Measurements from ENCODE around the gene MMP12.
"Not testable (repeated sequence)": the region's sequence is repeated elsewhere in the genome, so short reads cannot be mapped to it uniquely, and the experiment has no call there.

MMP12 gene

GRCh38 chr11:102874852-102875251 lies at the start of gene MMP12:
MMP12 (minus strand) TSS chr11:102874982; CDS start chr11:102874937, 45 bp downstream.
- Histone ChIP-seq H3K9me3 (no peaks in the 10 kb centered on the region), H3K4me1 (no peaks in the 10 kb centered on the region), H3K4me3 (no peak within 1 kb of the TSS), H3K36me3 (replicated peaks) (no peaks in the 10 kb centered on the region), H3K27me3 (ENCODE audit: low read depth) (no peaks in the 10 kb centered on the region)
- in situ Hi-C loops (cut with MboI; ENCODE audit: low sequenced_read_pairs), result no loop called here
- DNase-seq (ENCODE audit: low spot score in 2 of 2), result no peak

GRCh38 chr11:102921587-102922220 lies 46.9 kb upstream of the MMP12 start:
- DNase-seq (ENCODE audit: low spot score in 2 of 2), result no peak
- Histone ChIP-seq H3K9me3 (no peaks in the 10 kb centered on the region), H3K4me3 (no peak overlapping the region), H3K36me3 (replicated peaks) (no peaks in the 10 kb centered on the region), H3K4me1 (no peaks in the 10 kb centered on the region), H3K27me3 (ENCODE audit: low read depth) (peaks cover 4% of the 10 kb centered on the region; the same call in 1 of the 2 replicates)
- in situ Hi-C loops (cut with MboI; ENCODE audit: low sequenced_read_pairs), result no loop called here

GRCh38 chr11:102920118-102920684 lies 45.4 kb upstream of the MMP12 start:
- in situ Hi-C loops (cut with MboI; ENCODE audit: low sequenced_read_pairs), result no loop called here
- no peak overlapping the region for H3K4me3 ChIP-seq
- H3K27me3 ChIP-seq (ENCODE audit: low read depth), result peaks cover 9% of the 10 kb centered on the region; the same call in 1 of the 2 replicates
- H3K9me3 ChIP-seq, result no peaks in the 10 kb centered on the region
- H3K36me3 ChIP-seq (replicated peaks), result no peaks in the 10 kb centered on the region
- no peak for DNase-seq (ENCODE audit: low spot score in 2 of 2)
- H3K4me1 ChIP-seq, result no peaks in the 10 kb centered on the region

- no peak overlapping the region for H3K4me3 ChIP-seq
- H3K4me1 ChIP-seq, result no peaks in the 10 kb centered on the region; the same call in 1 of the 2 replicates
- in situ Hi-C loops (cut with MboI; ENCODE audit: low sequenced_read_pairs), result no loop called here
- no peaks in the 10 kb centered on the region for H3K36me3 ChIP-seq (replicated peaks)
- no peaks in the 10 kb centered on the region for H3K9me3 ChIP-seq
- no peak for DNase-seq (ENCODE audit: low spot score in 2 of 2)
- H3K27me3 ChIP-seq (ENCODE audit: low read depth), result 0 out of 2 replicates have a peak, but pooled peaks cover 5% of the 10 kb centered on the region
Observed at GRCh38 chr11:102915044-102915375, 40.2 kb upstream of the MMP12 start.

GRCh38 chr11:102914238-102915043 lies 39.7 kb upstream of the MMP12 start:
- H3K9me3 ChIP-seq, result no peaks in the 10 kb centered on the region
- 0 out of 2 replicates have a peak, but pooled peaks cover 5% of the 10 kb centered on the region for H3K27me3 ChIP-seq (ENCODE audit: low read depth)
- H3K4me1 ChIP-seq, result no peaks in the 10 kb centered on the region; the same call in 1 of the 2 replicates
- DNase-seq (ENCODE audit: low spot score in 2 of 2), result peak; percentile 10 to 29
- in situ Hi-C loops (cut with MboI; ENCODE audit: low sequenced_read_pairs), result no loop called here
- no peaks in the 10 kb centered on the region for H3K36me3 ChIP-seq (replicated peaks)
- H3K4me3 ChIP-seq, result no peak overlapping the region

- Histone ChIP-seq H3K4me3 (no peak overlapping the region), H3K4me1 (no peaks in the 10 kb centered on the region; the same call in 1 of the 2 replicates), H3K9me3 (no peaks in the 10 kb centered on the region), H3K27me3 (ENCODE audit: low read depth) (0 out of 2 replicates have a peak, but pooled peaks cover 5% of the 10 kb centered on the region), H3K36me3 (replicated peaks) (no peaks in the 10 kb centered on the region)
- DNase-seq (ENCODE audit: low spot score in 2 of 2), result no peak
- in situ Hi-C loops (cut with MboI; ENCODE audit: low sequenced_read_pairs), result no loop called here
Observed at GRCh38 chr11:102912482-102912830, 37.7 kb upstream of the MMP12 start.

GRCh38 chr11:102911758-102912481 lies 37.1 kb upstream of the MMP12 start:
- in situ Hi-C loops (cut with MboI; ENCODE audit: low sequenced_read_pairs), result no loop called here
- H3K9me3 ChIP-seq, result no peaks in the 10 kb centered on the region
- no peaks in the 10 kb centered on the region; the same call in 1 of the 2 replicates for H3K4me1 ChIP-seq
- DNase-seq (ENCODE audit: low spot score in 2 of 2), result peak; percentile 24 to 25
- H3K27me3 ChIP-seq (ENCODE audit: low read depth), result 0 out of 2 replicates have a peak, but pooled peaks cover 5% of the 10 kb centered on the region
- H3K4me3 ChIP-seq, result no peak overlapping the region
- no peaks in the 10 kb centered on the region for H3K36me3 ChIP-seq (replicated peaks)

- in situ Hi-C loops (cut with MboI; ENCODE audit: low sequenced_read_pairs); H3K36me3 ChIP-seq (replicated peaks); H3K4me1 ChIP-seq; DNase-seq (ENCODE audit: low spot score in 2 of 2); H3K9me3 ChIP-seq; H3K4me3 ChIP-seq; H3K27me3 ChIP-seq (ENCODE audit: low read depth): not testable (repeated sequence)
Observed at GRCh38 chr11:102905848-102906247, 31.1 kb upstream of the MMP12 start.

- H3K27me3 ChIP-seq (ENCODE audit: low read depth); H3K4me3 ChIP-seq; H3K36me3 ChIP-seq (replicated peaks); DNase-seq (ENCODE audit: low spot score in 2 of 2); H3K4me1 ChIP-seq; H3K9me3 ChIP-seq; in situ Hi-C loops (cut with MboI; ENCODE audit: low sequenced_read_pairs): not testable (repeated sequence)
Observed at GRCh38 chr11:102903895-102904294, 29.1 kb upstream of the MMP12 start.

- H3K9me3 ChIP-seq, result no peaks in the 10 kb centered on the region
- H3K27me3 ChIP-seq (ENCODE audit: low read depth), result no peaks in the 10 kb centered on the region
- in situ Hi-C loops (cut with MboI; ENCODE audit: low sequenced_read_pairs), result no loop called here
- no peak for DNase-seq (ENCODE audit: low spot score in 2 of 2)
- H3K4me1 ChIP-seq, result no peaks in the 10 kb centered on the region
- no peaks in the 10 kb centered on the region for H3K36me3 ChIP-seq (replicated peaks)
- H3K4me3 ChIP-seq, result no peak overlapping the region
Observed at GRCh38 chr11:102900346-102900745, 25.6 kb upstream of the MMP12 start.

GRCh38 chr11:102891736-102892135 lies 17.0 kb upstream of the MMP12 start:
- no peaks in the 10 kb centered on the region; the same call in 1 of the 2 replicates for H3K27me3 ChIP-seq (ENCODE audit: low read depth)
- H3K4me3 ChIP-seq, result no peak overlapping the region
- in situ Hi-C loops (cut with MboI; ENCODE audit: low sequenced_read_pairs), result no loop called here
- no peak for DNase-seq (ENCODE audit: low spot score in 2 of 2)
- H3K9me3 ChIP-seq, result no peaks in the 10 kb centered on the region
- no peaks in the 10 kb centered on the region for H3K36me3 ChIP-seq (replicated peaks)
- H3K4me1 ChIP-seq, result no peaks in the 10 kb centered on the region

GRCh38 chr11:102886999-102887398 lies 12.2 kb upstream of the MMP12 start:
- no peak for DNase-seq (ENCODE audit: low spot score in 2 of 2)
- Histone ChIP-seq H3K27me3 (ENCODE audit: low read depth) (no peaks in the 10 kb centered on the region; the same call in 1 of the 2 replicates), H3K36me3 (replicated peaks) (no peaks in the 10 kb centered on the region), H3K9me3 (no peaks in the 10 kb centered on the region), H3K4me1 (no peaks in the 10 kb centered on the region), H3K4me3 (no peak overlapping the region)
- in situ Hi-C loops (cut with MboI; ENCODE audit: low sequenced_read_pairs), result no loop called here

- in situ Hi-C loops (cut with MboI; ENCODE audit: low sequenced_read_pairs), result no loop called here
- no peaks in the 10 kb centered on the region for H3K9me3 ChIP-seq
- H3K4me1 ChIP-seq, result no peaks in the 10 kb centered on the region
- H3K4me3 ChIP-seq, result no peak overlapping the region
- DNase-seq (ENCODE audit: low spot score in 2 of 2), result no peak
- H3K36me3 ChIP-seq (replicated peaks), result no peaks in the 10 kb centered on the region
- no peaks in the 10 kb centered on the region for H3K27me3 ChIP-seq (ENCODE audit: low read depth)
Observed at GRCh38 chr11:102883141-102883540, 8.4 kb upstream of the MMP12 start.
